KMS-11 (cell line): ENCODE data around the gene MAGOH.
"Not testable (repeated sequence)": the region's sequence is repeated elsewhere in the genome, so short reads cannot be mapped to it uniquely, and the experiment has no call there.

Experiments used
- H2AFZ ChIP-seq: fragments of 200-600 bp; sonication (generic); 2 replicates; pipeline ENCODE4 v1.6.1; 2016; ENCODE audit warnings: antibody characterized with exemption, mixed run types, low read depth
- H3K27ac ChIP-seq: fragments of 200-600 bp; sonication (generic); 2 replicates; pipeline ENCODE4 v1.6.1; 2016; ENCODE audit warnings: mild to moderate bottlenecking, mixed run types
- H3K27me3 ChIP-seq: fragments of 200-600 bp; sonication (generic); 2 replicates; pipeline ENCODE4 v1.6.1; 2017; ENCODE audit warnings: mild to moderate bottlenecking, low read depth, mixed run types, moderate library complexity; ENCODE audit not compliant: insufficient read depth
- H3K36me3 ChIP-seq: fragments of 200-600 bp; sonication (generic); 2 replicates; pipeline ENCODE4 v1.6.1; 2017; ENCODE audit warnings: mild to moderate bottlenecking, mixed run types; ENCODE audit not compliant: insufficient read depth
- H3K4me1 ChIP-seq: fragments of 200-600 bp; sonication (generic); 2 replicates; pipeline ENCODE4 v1.6.1; 2016; ENCODE audit warnings: mild to moderate bottlenecking, low read depth, mixed run types; ENCODE audit not compliant: poor library complexity, severe bottlenecking
- H3K4me2 ChIP-seq: fragments of 200-600 bp; sonication (generic); 2 replicates; pipeline ENCODE4 v1.7.0; 2016; ENCODE audit warnings: mild to moderate bottlenecking, mixed run types
- H3K4me3 ChIP-seq: fragments of 200-600 bp; sonication (generic); IDR thresholded peaks from 2 replicates; pipeline ENCODE4 v1.6.1; 2017; ENCODE audit warnings: low read depth, low read length, mixed read lengths; ENCODE audit not compliant: insufficient read depth
- H3K79me2 ChIP-seq: fragments of 200-600 bp; sonication (generic); 2 replicates; pipeline ENCODE4 v1.6.1; 2016; ENCODE audit warnings: low read depth, mixed run types; ENCODE audit not compliant: insufficient read depth
- H3K9ac ChIP-seq: fragments of 200-600 bp; sonication (generic); 2 replicates; pipeline ENCODE4 v1.6.1; 2016; ENCODE audit warnings: mild to moderate bottlenecking, mixed run types
- H4K20me1 ChIP-seq: fragments of 200-600 bp; sonication (generic); 2 replicates; pipeline ENCODE4 v1.6.1; 2016; ENCODE audit warnings: mild to moderate bottlenecking, mixed run types; ENCODE audit not compliant: insufficient read depth
- TF ChIP-seq, protein P1 (sequence below): fragments of 200-600 bp; sonication (generic); conservative IDR thresholded peaks from 2 replicates; pipeline ENCODE4 v1.6.1; 2017; ENCODE audit warnings: low read depth, mild to moderate bottlenecking, antibody characterized with exemption, low read length, moderate library complexity, mixed read lengths

The MAGOH gene

GRCh38 chr1:53206735-53207379 is 31.5 kb downstream of the MAGOH start:
- Histone ChIP-seq H3K4me2 (no peak overlapping the region), H3K4me1 (no peaks in the 10 kb centered on the region), H3K9ac (no peak overlapping the region), H4K20me1 (no peaks in the 10 kb centered on the region), H3K27me3 (no peaks in the 10 kb centered on the region), H3K36me3 (no peaks in the 10 kb centered on the region; the same call in 1 of the 2 replicates), H3K27ac (no peak overlapping the region), H2AFZ (no peak overlapping the region), H3K4me3 (no peak overlapping the region), H3K79me2 (no peaks in the 10 kb centered on the region)
- TF ChIP-seq, protein P1, sequence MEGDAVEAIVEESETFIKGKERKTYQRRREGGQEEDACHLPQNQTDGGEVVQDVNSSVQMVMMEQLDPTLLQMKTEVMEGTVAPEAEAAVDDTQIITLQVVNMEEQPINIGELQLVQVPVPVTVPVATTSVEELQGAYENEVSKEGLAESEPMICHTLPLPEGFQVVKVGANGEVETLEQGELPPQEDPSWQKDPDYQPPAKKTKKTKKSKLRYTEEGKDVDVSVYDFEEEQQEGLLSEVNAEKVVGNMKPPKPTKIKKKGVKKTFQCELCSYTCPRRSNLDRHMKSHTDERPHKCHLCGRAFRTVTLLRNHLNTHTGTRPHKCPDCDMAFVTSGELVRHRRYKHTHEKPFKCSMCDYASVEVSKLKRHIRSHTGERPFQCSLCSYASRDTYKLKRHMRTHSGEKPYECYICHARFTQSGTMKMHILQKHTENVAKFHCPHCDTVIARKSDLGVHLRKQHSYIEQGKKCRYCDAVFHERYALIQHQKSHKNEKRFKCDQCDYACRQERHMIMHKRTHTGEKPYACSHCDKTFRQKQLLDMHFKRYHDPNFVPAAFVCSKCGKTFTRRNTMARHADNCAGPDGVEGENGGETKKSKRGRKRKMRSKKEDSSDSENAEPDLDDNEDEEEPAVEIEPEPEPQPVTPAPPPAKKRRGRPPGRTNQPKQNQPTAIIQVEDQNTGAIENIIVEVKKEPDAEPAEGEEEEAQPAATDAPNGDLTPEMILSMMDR, result no peak

DNA sequence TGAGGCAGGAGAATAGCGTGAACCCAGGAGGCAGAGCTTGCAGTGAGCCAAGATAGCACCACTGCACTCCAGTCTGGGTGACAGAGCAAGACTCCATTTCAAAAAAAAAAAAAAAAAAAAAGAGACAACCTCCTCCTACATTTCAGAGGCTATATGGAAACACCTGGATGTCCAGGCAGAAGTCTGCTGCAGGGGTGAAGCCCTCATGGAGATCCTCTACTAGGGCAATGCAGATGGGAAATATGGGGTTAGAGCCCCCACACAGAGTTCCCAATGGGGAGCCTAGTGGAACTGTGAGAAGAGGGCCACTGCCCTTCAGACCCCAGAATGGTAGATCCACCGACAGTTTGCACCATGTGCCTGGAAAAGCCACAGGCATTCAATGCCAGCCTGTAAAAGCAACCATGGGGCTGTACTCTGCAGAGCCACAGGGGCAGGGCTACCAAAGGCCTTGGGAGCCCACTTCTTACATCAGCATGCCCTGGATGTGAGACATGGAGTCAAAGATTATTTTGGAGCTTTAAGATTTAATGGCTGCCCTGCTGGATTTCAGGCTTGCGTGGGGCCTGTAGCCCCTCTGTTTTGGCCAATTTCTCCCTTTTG is 32.1 kb downstream of the MAGOH start:
- H4K20me1 ChIP-seq, H3K36me3 ChIP-seq, H3K4me2 ChIP-seq, H3K27me3 ChIP-seq, H3K27ac ChIP-seq, H3K4me1 ChIP-seq, H2AFZ ChIP-seq, H3K9ac ChIP-seq, H3K4me3 ChIP-seq, H3K79me2 ChIP-seq: not testable (repeated sequence)

DNA sequence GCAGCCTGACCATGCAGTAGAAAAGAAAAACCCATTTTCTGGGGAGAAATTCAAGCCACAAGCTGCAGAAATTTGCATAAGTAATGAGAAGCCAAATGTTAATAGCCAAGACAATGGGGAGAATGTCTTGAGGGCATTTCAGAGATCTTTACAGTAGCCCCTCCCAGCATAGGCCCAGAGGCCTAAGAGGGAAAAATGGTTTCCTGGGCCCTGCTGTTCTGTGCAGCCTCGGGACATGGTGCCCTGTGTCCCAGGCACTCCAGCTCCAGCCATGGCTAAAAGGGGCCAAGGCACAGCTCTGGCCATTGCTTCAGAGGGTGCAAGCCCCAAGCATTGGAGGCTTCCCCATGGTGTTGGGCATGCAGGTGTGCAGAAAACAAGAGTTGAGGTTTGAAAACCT is 32.8 kb downstream of the MAGOH start:
- H3K36me3 ChIP-seq, H3K4me2 ChIP-seq, H3K79me2 ChIP-seq, H3K4me1 ChIP-seq, H3K9ac ChIP-seq, H3K27ac ChIP-seq, H4K20me1 ChIP-seq, H2AFZ ChIP-seq, H3K27me3 ChIP-seq, H3K4me3 ChIP-seq: not testable (repeated sequence)

DNA sequence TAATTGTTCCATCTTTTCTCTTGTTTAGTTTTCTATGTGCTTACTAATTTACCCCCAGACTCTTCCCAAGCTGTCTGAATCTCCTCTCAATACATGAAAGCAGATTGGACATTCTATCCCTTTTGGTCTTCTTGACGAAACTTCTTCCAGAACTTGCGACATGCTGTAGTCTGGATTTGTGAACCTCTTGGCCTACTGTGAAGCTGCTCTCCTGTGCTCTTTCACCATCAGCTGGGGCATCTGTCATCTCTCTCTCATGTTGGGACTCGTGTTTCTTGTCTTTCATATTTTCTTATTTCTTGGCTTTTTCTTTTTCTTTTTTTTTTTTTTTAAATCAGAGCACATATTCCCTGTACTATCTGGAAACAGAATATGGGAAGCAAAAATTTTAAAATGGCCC is 34.9 kb downstream of the MAGOH start:
- H3K4me1 ChIP-seq, result no peaks in the 10 kb centered on the region
- no peaks in the 10 kb centered on the region for H3K27me3 ChIP-seq
- no peak overlapping the region for H3K9ac ChIP-seq
- no peaks in the 10 kb centered on the region for H4K20me1 ChIP-seq
- H3K79me2 ChIP-seq, result no peaks in the 10 kb centered on the region; the same call in 1 of the 2 replicates
- H2AFZ ChIP-seq, result no peak overlapping the region
- H3K4me3 ChIP-seq, result no peak overlapping the region
- TF ChIP-seq, protein P1, result no peak
- no peak overlapping the region for H3K4me2 ChIP-seq
- no peak overlapping the region for H3K27ac ChIP-seq
- H3K36me3 ChIP-seq, result no peaks in the 10 kb centered on the region; the same call in 1 of the 2 replicates

- H2AFZ ChIP-seq, result no peak overlapping the region
- no peaks in the 10 kb centered on the region for H3K36me3 ChIP-seq
- H3K9ac ChIP-seq, result no peak overlapping the region
- no peaks in the 10 kb centered on the region for H4K20me1 ChIP-seq
- H3K4me1 ChIP-seq, result peaks cover 14% of the 10 kb centered on the region
- peak overlapping the region; percentile 92; the same call in 1 of the 2 replicates for H3K4me2 ChIP-seq
- H3K27ac ChIP-seq, result no peak overlapping the region
- H3K79me2 ChIP-seq, result peaks cover 14% of the 10 kb centered on the region; the same call in 1 of the 2 replicates
- TF ChIP-seq, protein P1, result no peak
- H3K4me3 ChIP-seq, result no peak overlapping the region
- no peaks in the 10 kb centered on the region for H3K27me3 ChIP-seq
Observed at GRCh38 chr1:53198241-53198651, 40.1 kb downstream of the MAGOH start.
